HepG2 (cell line): ENCODE measurements around the gene PNKP. TPM values are rescaled to one million over a fixed set of nuclear protein-coding genes. Genes with fewer than 3 reads are reported as not detected.

Experiments used
- ATAC-seq: fragments of 200-7000 bp; cut with Tn5 transposase; 3 replicates; pipeline ENCODE4 v1.9.1; 2020; ENCODE audit warnings: mild to moderate bottlenecking, moderate library complexity
- BruUV-seq: library from RNA; stranded (reverse); fragments of 400-500 nt; replicated peaks from 2 replicates; lab custom pipeline; 2021; lab: Mats Ljungman, UMichigan
- CTCF ChIA-PET: fragments of 300-600 bp; formaldehyde crosslinking; extraction: SDS; loops from one replicate; lab custom pipeline; 2021; ENCODE audit warnings: low total read pairs, inconsistent platforms, low intra/inter-chr PET ratio; lab: Yijun Ruan, JAX
- POLR2A ChIA-PET: fragments of 350-600 bp; sonication (Branson Sonifier 250); formaldehyde crosslinking; loops from one replicate; lab custom pipeline; 2020; ENCODE audit warnings: antibody characterized with exemption, inconsistent platforms; lab: Yijun Ruan, JAX
- DNase-seq: peaks from one replicate; pipeline ENCODE4 v3.0.0-alpha.2; 2015; ENCODE audit warnings: low spot score
- FAIRE-seq: peaks from 3 replicates; lab custom pipeline; 2011; peaks lifted over from hg19 to GRCh38; lab: Jason Lieb, UNC
- H2AFZ ChIP-seq: one replicate; pipeline ENCODE4 v1.6.1; 2011; ENCODE audit warnings: low read length, inconsistent platforms
- H3K27ac ChIP-seq: fragments of 300-600 bp; 3 replicates; pipeline ENCODE4 v1.8.0; 2011; ENCODE audit warnings: mixed run types, mild to moderate bottlenecking, mixed read lengths, low read length, inconsistent platforms; ENCODE audit not compliant: insufficient read depth; ENCODE audit errors: extremely low read length
- H3K27me3 ChIP-seq, 2 experiments: fragments of 200-600 bp in 1 of 2; 2 replicates in 1 of 2; 3 replicates in 1 of 2; pipeline versions ENCODE4 v1.6.0 to v1.8.0; 2011; ENCODE audit warnings: low read length in 2 of 2, mild to moderate bottlenecking in 2 of 2, moderate library complexity in 2 of 2, inconsistent platforms in 1 of 2; ENCODE audit not compliant: insufficient read depth in 2 of 2, control insufficient read depth in 1 of 2
- H3K36me3 ChIP-seq, 2 experiments: fragments of 200-600 bp in 1 of 2; replicated peaks in 1 of 2; 2 replicates in 1 of 2; 3 replicates in 1 of 2; pipeline versions ENCODE4 v1.5.1 to v1.8.0; 2011; ENCODE audit warnings: low read length in 2 of 2, inconsistent platforms in 1 of 2; ENCODE audit not compliant: insufficient read depth in 2 of 2, control insufficient read depth in 1 of 2
- H3K4me1 ChIP-seq: 2 replicates; pipeline ENCODE4 v1.5.1; 2012; ENCODE audit warnings: low read length, inconsistent platforms; ENCODE audit not compliant: insufficient read depth
- H3K4me2 ChIP-seq: 2 replicates; pipeline ENCODE4 v1.6.0; 2011; ENCODE audit warnings: low read depth, low read length, inconsistent platforms
- H3K4me3 ChIP-seq, 3 experiments: fragments of 200-600 bp in 1 of 3; sonication (generic), shearing (Covaris generic) in 1 of 3; replicated peaks in 1 of 3; 2 replicates each; pipeline ENCODE4 v1.5.1; 2011 to 2016; ENCODE audit warnings: low read length in 3 of 3, inconsistent platforms in 2 of 3, low read depth in 2 of 3, mild to moderate bottlenecking in 2 of 3, control low read depth in 1 of 3, mixed read lengths in 1 of 3; ENCODE audit not compliant: insufficient read depth in 1 of 3
- H3K79me2 ChIP-seq: one replicate; pipeline ENCODE4 v1.6.1; 2011; ENCODE audit warnings: low read length, inconsistent platforms; ENCODE audit not compliant: insufficient read depth
- H3K9ac ChIP-seq: 2 replicates; pipeline ENCODE4 v1.6.0; 2011; ENCODE audit warnings: mild to moderate bottlenecking, low read depth, low read length, inconsistent platforms; ENCODE audit not compliant: insufficient read depth
- H3K9me3 ChIP-seq: 2 replicates; pipeline ENCODE4 v1.5.1; 2012; ENCODE audit warnings: mild to moderate bottlenecking, low read length
- H4K20me1 ChIP-seq: 2 replicates; pipeline ENCODE4 v1.6.0; 2011; ENCODE audit warnings: inconsistent platforms, mild to moderate bottlenecking, low read length, moderate library complexity; ENCODE audit not compliant: insufficient read depth
- HDAC2 ChIP-seq: sonication (generic); formaldehyde crosslinking; IDR thresholded peaks from 2 replicates; pipeline ENCODE4 v1.4.0; 2020; ENCODE audit warnings: missing genetic modification reagents
- HNRNPUL1 ChIP-seq: fragments of 200-400 bp; formaldehyde crosslinking; IDR thresholded peaks from 2 replicates; pipeline ENCODE4 v1.6.1; 2017; ENCODE audit warnings: low read depth, mild to moderate bottlenecking, low read length, moderate library complexity
- ZBTB20 ChIP-seq: sonication (generic); formaldehyde crosslinking; IDR thresholded peaks from 2 replicates; pipeline ENCODE4 v1.8.1; 2023; ENCODE audit warnings: missing genetic modification reagents, low read depth, mild to moderate bottlenecking, borderline replicate concordance
- ZNF121 ChIP-seq: sonication (generic); formaldehyde crosslinking; IDR thresholded peaks from 2 replicates; pipeline ENCODE4 v1.5.0; 2020; ENCODE audit warnings: mild to moderate bottlenecking, missing genetic modification reagents
- ZNF432 ChIP-seq: sonication (generic); formaldehyde crosslinking; IDR thresholded peaks from 2 replicates; pipeline ENCODE4 v1.5.0; 2020; ENCODE audit warnings: missing genetic modification reagents, mild to moderate bottlenecking, borderline replicate concordance
- ZNF781 ChIP-seq: sonication (generic); formaldehyde crosslinking; IDR thresholded peaks from 2 replicates; pipeline ENCODE4 v1.5.1; 2020; ENCODE audit warnings: borderline replicate concordance, mild to moderate bottlenecking, missing genetic modification reagents; ENCODE audit errors: not compliant biosample characterization
- WGBS: methylation state at CpG from one replicate; pipeline ENCODE4 v1.1.6; 2017; ENCODE audit warnings: low lambda C conversion rate; 5-methylcytosine and 5-hydroxymethylcytosine counted together
- in situ Hi-C: cut with HindIII; loops from 2 replicates; pipeline ENCODE4 v1.10.0; 2017; ENCODE audit warnings: low pct_unique_long_range_greater_than_20kb; ENCODE audit not compliant: extremely low pct_ligation_motif_present
- intact Hi-C: fragments of 100-400 bp; cut with micrococcal nuclease; formaldehyde crosslinking; loops from one replicate; pipeline ENCODE4 v1.10.0; 2022; ENCODE audit not compliant: unreplicated experiment
- polyA plus RNA-seq, 8 experiments: library from polyadenylated mRNA; depleted of rRNA in 3 of 8; stranded (reverse) in 7 of 8; unstranded in 1 of 8; fragments of >200 nt; fragmentation: Illumina TruSeq in 4 of 8; extraction: Trizol in 4 of 8; gene quantifications; 2 replicates each; pipeline versions ENCODE4 v1.2.1 to v1.2.3, GENCODE V29; 2011 to 2016; ENCODE audit warnings: low read depth in 4 of 8, missing spikeins in 1 of 8, mixed read lengths in 1 of 8; ENCODE audit not compliant: insufficient read depth in 1 of 8
- total RNA-seq, 5 experiments: library from RNA; depleted of rRNA; stranded (reverse); fragments of >200 nt; fragmentation: Illumina TruSeq; extraction: Trizol; gene quantifications; 2 replicates each; pipeline ENCODE4 v1.2.3, GENCODE V29; 2016; ENCODE audit warnings: low read depth in 1 of 5

Gene PNKP
- total and polyA plus RNA-seq, 2 of the 13 experiments (the other 11 are each of a cell fraction or from before 2014, with no cell fraction given), result 12.7 to 27.1 TPM

DNA sequence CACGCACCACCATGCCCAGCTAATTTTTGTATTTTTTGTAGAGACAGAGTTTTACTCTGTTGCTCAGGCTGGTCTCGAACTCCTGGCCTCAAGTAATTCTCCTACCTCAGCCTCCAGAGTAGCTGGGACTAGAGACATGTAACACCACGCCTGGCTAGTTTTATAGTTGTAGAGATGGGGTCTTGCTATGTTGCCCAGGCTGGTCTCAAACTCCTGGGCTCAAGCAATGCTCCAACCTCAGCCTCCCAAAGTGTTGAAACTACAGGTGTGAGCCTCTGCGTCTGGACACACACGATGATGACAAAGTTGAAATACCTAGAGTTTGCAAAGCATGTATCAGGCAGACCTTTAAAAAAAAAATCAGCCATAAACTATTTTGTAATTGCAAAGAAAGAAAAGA is 21.0 kb downstream of the PNKP start:
- H3K4me2 ChIP-seq, result no peak overlapping the region
- H3K27me3 ChIP-seq, result no peaks in the 10 kb centered on the region
- CTCF ChIA-PET, result no interaction called here
- in situ Hi-C loops, result no loop called here
- no peak for FAIRE-seq
- no TSS peak for BruUV-seq
- ATAC-seq, result no peak
- POLR2A ChIA-PET, result no interaction called here
- no peaks in the 10 kb centered on the region for H4K20me1 ChIP-seq
- no peak for TF ChIP-seq HDAC2 (CRISPR knock-in tag)
- TF ChIP-seq ZNF121 (CRISPR knock-in tag), result peak; percentile 78; the same call in 1 of the 2 replicates
- no peak for TF ChIP-seq ZBTB20 (CRISPR knock-in tag)
- TF ChIP-seq HNRNPUL1, result no peak
- TF ChIP-seq ZNF781 (CRISPR knock-in tag), result no peak
- no peaks in the 10 kb centered on the region for H3K36me3 ChIP-seq
- H3K4me1 ChIP-seq, result peaks cover 21% of the 10 kb centered on the region
- no peak overlapping the region for H3K4me3 ChIP-seq
- H2AFZ ChIP-seq, result no peak overlapping the region
- intact Hi-C loops, result no loop called here
- H3K27ac ChIP-seq, result no peak overlapping the region
- H3K9me3 ChIP-seq, result no peaks in the 10 kb centered on the region
- no peak for DNase-seq
- no peak overlapping the region for H3K9ac ChIP-seq
- H3K79me2 ChIP-seq, result no peaks in the 10 kb centered on the region
- WGBS, result 78% methylated on average over 5 of the region's 5 CpGs

DNA sequence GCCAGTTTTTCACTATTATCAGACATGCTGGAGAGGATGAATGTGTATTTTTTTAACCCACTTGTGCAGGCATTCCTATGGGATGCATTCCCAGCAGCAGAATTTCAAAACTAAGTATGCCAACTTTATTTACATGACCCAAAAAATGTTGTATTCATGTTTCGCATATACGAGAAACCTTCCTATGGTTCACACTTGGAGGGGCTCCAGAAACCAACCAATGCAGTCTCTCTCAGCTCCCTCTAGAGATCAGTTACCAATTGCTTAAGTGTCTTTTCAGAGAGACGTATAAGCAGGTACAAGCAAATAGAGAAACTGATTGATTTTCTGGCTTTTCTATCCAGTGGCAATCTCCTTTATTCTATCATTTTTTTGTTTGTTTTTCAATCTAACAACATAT is 22.0 kb downstream of the PNKP start:
- Histone ChIP-seq H3K9ac (no peak overlapping the region), H4K20me1 (no peaks in the 10 kb centered on the region), H3K4me3 (no peak overlapping the region), H2AFZ (no peak overlapping the region), H3K79me2 (no peaks in the 10 kb centered on the region), H3K27ac (no peak overlapping the region), H3K27me3 (no peaks in the 10 kb centered on the region), H3K36me3 (no peaks in the 10 kb centered on the region), H3K4me2 (no peak overlapping the region), H3K4me1 (peaks cover 21% of the 10 kb centered on the region), H3K9me3 (no peaks in the 10 kb centered on the region)
- FAIRE-seq (no peak), ATAC-seq (no peak), DNase-seq (no peak)
- ChIA-PET POLR2A (no interaction called here), CTCF (no interaction called here)
- BruUV-seq, result no TSS peak
- intact Hi-C loops (no loop called here), in situ Hi-C loops (no loop called here)
- no peak for TF ChIP-seq ZNF432 (CRISPR knock-in tag)
- WGBS, result 85% methylated on average over 3 of the region's 3 CpGs
